GM18502 (cell line): ENCODE measurements around the gene SIGLEC8.
"Not testable (repeated sequence)": the region's sequence is repeated elsewhere in the genome, so short reads cannot be mapped to it uniquely, and the experiment has no call there.

Source experiments
- ATAC-seq: cut with Tn5 transposase; IDR thresholded peaks from one replicate; pipeline ENCODE4 v1.9.1; 2021; ENCODE audit warnings: mild to moderate bottlenecking; ENCODE audit not compliant: unreplicated experiment, poor library complexity

Gene SIGLEC8

GRCh38 chr19:51458051-51458645, at the start of gene SIGLEC8:
SIGLEC8 (minus strand) TSS chr19:51458454; CDS start chr19:51458387, 67 bp downstream.
- no peak for ATAC-seq

DNA sequence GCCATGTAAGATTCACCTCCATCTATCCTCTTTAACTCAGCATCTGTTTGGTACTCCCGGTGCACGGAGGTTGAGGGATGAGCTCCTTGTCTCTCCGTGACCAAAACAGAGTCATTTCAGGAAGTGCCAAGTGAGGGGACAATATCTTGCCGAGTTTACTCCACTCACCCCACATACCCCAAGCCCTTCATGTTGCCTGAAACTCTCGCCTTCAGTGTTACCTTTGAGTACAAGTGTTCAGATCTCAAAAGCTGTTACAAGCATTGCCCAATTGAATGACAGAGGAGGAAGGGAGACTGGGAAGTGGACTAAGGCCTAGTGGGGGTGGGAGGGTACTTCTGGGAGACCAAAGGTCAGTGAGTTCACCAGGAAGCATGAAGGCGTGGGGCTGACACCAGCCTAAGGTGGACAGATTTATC, 49.4 kb upstream of the SIGLEC8 start:
- no peak for ATAC-seq

- ATAC-seq = no peak
Measured at GRCh38 chr19:51507192-51507591, 48.9 kb upstream of the SIGLEC8 start.

DNA sequence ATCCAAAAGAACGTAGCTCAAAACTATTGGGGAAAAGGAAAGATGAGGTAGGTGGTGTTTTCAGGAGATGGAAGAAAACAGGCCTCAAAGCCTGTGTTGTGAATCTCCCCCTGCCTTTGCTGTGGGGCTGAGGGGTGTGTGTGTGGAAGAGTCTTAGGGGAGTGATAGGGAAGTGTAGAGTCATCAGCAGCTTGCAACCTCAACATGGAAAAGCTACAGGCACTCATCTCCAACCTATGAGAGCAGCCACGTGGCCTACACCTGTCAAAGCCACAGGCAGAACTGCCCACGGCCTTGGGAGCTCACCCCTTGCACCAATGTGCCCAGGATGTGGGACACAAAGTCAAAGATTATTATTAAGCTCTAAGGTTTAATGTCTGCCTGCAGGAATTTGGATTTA, 47.6 kb upstream of the SIGLEC8 start:
- no peak for ATAC-seq

DNA sequence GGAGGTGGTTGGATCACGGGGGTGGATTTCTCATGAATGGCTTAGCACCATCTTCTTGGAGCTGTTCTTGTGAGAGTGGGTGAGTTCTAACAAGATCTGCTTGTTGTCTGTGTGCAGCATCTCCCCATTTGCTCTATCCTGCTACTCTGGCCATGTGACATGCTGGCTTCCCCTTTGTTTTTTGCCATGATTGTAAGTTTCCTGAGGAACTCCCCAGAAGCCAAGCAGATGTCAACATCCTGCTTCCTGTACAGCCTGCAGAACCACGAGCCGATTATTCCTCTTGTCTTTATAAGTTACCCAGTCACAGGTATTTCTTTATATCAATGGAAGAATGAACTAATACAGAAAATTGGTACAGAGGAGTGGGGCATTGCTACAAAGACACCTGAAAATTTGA, 45.6 kb upstream of the SIGLEC8 start:
- ATAC-seq = no peak

DNA sequence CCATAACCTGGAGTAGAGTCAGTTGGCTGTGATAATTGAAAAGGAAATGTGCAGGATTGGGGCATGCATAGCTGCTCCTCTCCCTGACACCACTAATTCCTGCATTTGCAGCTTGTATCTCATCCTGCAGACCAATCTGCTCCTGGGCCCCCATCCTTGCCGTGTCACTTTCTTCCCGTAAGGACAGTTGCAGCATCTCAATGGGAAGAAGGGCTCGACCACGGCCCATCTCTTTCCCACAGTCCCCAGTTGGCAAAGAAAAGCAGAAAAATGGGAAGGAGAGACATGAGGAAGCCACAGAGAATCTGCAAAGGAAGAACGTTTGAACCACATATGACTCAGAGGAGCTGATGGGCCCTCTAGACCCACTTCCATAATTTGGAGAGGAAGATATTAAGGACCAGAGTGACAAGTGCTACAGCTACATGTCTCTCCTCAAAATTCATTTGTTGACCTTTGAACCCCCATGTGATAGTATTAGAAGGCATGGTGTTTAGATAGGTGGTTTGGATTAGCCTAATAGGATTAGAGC, 45.1 kb upstream of the SIGLEC8 start:
- ATAC-seq = no peak

GRCh38 chr19:51501594-51502263, 43.5 kb upstream of the SIGLEC8 start, which contains the start of gene SIGLEC12:
SIGLEC12 (minus strand) TSS chr19:51501800; CDS start chr19:51501733, 67 bp downstream.
- ATAC-seq = no peak

- ATAC-seq = not testable (repeated sequence)
Measured at GRCh38 chr19:51500931-51501330, 42.7 kb upstream of the SIGLEC8 start.

GRCh38 chr19:51497666-51498065, 39.4 kb upstream of the SIGLEC8 start:
- no peak for ATAC-seq

DNA sequence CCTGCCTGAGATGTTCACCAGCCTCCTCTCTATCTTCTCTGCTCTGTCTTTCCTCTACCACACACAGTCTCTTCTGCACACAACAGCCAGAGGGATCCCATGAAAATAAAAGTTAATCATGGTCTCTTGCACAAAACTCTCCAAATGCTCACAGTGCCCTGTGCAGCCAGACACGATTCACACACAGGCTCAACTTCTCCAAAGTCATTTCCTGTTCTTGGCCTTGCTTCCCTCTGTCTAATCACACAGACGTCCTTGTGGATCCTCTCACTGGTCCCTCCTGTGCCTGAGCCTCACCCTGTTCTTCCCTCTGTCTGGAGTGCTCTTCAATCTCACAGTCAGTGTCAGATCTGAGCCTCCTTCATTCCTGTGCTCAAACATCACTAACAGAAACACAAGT, 35.5 kb upstream of the SIGLEC8 start:
- ATAC-seq = no peak

- ATAC-seq = no peak
Measured at GRCh38 chr19:51491586-51491985, 33.3 kb upstream of the SIGLEC8 start.

- ATAC-seq = no peak
Measured at GRCh38 chr19:51490676-51491075, 32.4 kb upstream of the SIGLEC8 start.

DNA sequence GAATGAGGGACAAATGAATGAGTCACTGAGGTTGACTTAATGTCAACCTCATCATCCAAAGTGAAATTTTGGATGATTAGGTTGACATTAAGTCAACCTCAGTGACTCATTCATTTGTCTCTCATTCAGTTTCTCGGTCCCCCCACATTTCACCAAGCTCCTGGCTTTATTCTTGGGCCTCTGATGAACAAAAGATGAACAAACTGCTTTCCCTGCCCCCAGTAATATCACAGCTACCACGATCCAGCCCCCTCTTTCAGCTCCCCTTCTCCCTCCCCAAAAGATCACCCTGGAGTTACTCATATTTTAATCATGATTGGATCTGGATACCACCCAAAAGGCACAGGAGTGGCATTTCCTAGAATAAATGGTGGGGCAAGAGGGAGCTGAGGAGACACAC, 30.9 kb upstream of the SIGLEC8 start:
- no peak for ATAC-seq

DNA sequence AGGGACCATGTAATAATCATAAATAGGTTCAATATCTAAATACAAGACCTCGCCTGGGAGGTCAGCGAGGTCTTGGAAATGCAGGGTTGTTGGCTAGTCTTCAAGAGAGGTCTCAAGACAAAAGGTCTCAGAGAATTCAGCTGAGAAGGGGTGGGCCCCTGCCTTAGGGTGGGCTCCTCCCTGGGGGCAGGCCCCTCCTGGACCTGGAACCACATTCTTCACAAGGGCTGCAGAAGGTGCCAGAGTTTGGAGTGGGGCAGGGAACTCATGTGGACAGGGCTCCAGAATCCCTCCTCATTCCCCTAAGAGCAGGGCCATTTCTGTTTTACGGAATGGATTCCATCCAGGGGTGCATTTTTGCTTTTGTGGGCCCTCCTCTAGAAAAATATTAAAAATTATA, 30.2 kb upstream of the SIGLEC8 start:
- ATAC-seq = no peak

- no peak for ATAC-seq
Measured at GRCh38 chr19:51485960-51486660, 27.9 kb upstream of the SIGLEC8 start.

GRCh38 chr19:51480590-51480989, 22.3 kb upstream of the SIGLEC8 start:
- ATAC-seq = no peak

GRCh38 chr19:51479531-51480331, 21.5 kb upstream of the SIGLEC8 start:
- no peak for ATAC-seq

DNA sequence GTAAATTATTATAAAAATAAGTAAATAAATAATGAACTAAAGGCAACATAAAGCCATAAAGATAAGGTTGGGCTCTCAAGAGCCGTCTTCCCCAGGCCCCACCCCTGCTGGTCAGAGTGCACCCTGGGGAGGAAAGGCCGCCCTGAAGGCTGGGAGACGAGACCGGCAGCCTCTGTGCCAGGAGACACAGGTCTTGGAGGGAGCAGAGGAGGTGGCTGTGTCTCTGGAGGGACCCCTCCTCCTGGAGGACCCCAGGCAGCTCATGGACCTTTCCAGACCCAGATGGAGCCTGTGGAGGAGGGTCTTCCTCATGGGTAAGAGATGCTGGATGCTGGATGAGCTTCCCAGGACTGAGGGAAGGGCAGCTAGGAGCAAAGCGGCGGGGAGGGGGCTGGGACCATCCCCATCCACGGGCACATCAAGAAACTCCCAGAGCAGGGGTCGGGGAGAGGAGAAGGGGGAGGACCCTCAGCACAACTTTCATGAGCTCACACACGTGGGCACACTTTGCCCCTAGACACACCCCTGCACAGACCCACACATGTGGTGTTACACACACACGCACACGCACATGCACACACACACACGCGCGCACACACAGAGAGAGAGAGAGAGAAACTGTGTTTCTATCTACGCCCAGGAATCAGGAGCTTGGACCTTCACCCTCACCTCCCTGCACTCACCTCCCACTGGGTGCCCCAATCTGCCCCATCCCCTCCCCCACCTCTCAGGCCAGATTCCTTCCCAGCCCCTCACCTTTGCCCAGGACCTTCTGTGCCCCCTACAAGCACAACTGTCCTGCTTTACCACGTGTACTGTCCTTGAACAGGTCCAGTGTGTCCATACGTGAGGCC, 20.4 kb upstream of the SIGLEC8 start, which contains the start of gene CEACAM18:
CEACAM18 (plus strand) TSS at position 159 of the 854 bp plus-strand sequence.
- ATAC-seq = no peak

DNA sequence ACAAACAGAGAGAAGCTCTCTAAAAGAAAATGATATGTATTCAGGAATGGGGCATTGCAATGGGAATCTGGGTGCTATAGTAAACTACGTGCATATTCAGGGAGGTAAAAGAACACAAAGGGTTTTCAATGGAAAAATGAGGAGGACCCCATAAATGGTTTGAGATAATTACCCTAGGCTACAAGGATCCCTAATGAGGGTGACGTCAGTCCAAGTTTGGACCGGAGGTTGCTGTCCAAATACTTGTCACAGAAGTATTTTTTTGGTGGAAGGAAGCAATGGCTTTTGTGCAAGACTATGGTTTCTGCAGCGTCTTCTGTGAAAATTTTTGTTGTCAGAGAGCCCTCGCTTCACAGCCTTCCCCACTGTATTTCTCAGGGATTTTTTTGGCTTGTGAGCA, 19.1 kb upstream of the SIGLEC8 start:
- ATAC-seq = no peak
